GM10847 (cell line): ENCODE data around the gene IFNA16.
"Not testable (repeated sequence)": the region's sequence is repeated elsewhere in the genome, so short reads cannot be mapped to it uniquely, and the experiment has no call there.

Experiments used
- POLR2A ChIP-seq: IDR thresholded peaks from 2 replicates; pipeline ENCODE4 v1.6.1; 2011; ENCODE audit not compliant: insufficient read length; ENCODE audit errors: extremely low read depth

The IFNA16 gene

DNA sequence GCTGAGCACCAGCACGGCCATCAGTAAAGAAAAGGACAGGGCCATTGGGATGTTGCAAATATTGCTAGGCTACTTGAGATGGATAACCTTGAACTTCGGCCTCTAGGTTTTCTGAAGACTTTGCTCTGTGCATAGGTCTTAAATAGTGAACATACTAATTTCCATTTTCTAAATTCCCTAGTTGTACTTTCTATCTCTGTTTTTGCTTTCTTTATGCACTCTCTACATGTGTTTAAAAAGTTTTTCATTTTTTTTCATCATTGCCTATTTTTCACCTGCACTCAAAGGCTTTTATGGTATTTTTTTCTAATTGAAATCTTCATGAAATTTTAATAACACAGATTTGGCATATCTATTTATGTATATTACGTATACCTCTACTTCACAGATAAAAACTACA lies 29.6 kb downstream of the IFNA16 start, which contains the start of gene IFNA4:
Gene IFNA4 (minus strand): TSS at position 101 of the 400 bp plus-strand sequence. CDS start 56 bp downstream, at position 45.
- not testable (repeated sequence) for TF ChIP-seq POLR2A

DNA sequence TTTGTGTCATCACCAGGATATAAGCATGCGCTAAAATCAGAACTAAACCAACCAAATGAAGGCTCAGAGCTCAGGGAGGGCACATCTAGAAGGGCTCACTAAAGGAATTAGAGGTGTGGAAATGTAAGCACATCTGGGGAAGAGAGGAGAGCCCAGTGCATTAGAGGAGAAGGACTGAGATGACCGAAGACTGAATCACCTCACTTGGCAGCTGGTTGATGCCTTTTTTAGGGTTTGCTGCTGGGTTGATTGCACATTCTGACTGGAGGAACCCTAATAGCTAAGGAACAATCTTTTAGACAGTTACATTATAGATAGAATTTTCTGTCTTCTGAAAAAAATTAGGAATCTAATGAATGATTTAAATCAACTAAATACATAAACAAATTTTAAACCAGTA lies 42.4 kb downstream of the IFNA16 start:
- no peak for TF ChIP-seq POLR2A

GRCh38 chr9:21172156-21172555 lies 45.0 kb downstream of the IFNA16 start:
- no peak for TF ChIP-seq POLR2A

DNA sequence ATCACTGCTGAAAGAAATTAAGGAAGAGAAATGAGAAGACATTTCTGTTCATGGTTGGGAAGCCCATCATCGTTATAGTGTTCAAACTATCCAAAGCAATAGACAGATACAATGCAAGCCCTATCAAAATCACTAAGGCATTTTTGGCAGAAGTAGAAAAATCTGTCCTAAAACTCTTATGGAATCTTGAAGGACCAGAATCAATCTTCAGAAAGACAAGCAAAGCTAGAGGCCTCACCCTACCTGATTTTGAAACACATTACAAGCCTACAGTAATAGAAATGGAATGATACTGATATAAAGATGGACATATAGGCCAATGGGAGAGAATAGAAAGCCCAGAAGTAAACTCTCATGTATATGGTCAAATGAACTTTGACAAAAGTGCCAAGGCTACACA lies 45.8 kb downstream of the IFNA16 start:
- no peak for TF ChIP-seq POLR2A

GRCh38 chr9:21166560-21166959 lies 50.6 kb downstream of the IFNA16 start, which contains the start of gene IFNA21:
Gene IFNA21 (minus strand): TSS chr9:21166660. CDS start chr9:21166612, 48 bp downstream.
- not testable (repeated sequence) for TF ChIP-seq POLR2A
